Measurements from ENCODE around the gene PTPRG. TPM values are rescaled to one million over a fixed set of nuclear protein-coding genes. Genes with fewer than 3 reads are reported as not detected.
"Not testable (repeated sequence)": the region's sequence is repeated elsewhere in the genome, so short reads cannot be mapped to it uniquely, and the experiment has no call there.

PTPRG gene
- total and polyA plus RNA-seq, 4 donors: 3.6 to 35.6 (median 8.1) TPM

GRCh38 chr3:61816304-61816703, 254.9 kb downstream of the PTPRG start:
- not testable (repeated sequence) for H3K4me1 ChIP-seq (ENCODE audit: control insufficient read depth in 4 of 4, insufficient read depth in 4 of 4, low read length in 3 of 4); H3K9ac ChIP-seq (ENCODE audit: low read depth in 1 of 2, low read length in 2 of 2); H3K36me3 ChIP-seq (ENCODE audit: control insufficient read depth in 4 of 4, insufficient read depth in 3 of 4, low read depth in 1 of 4, low read length in 3 of 4); DNase-seq (ENCODE audit: low spot score); H3K9me3 ChIP-seq (ENCODE audit: control insufficient read depth in 4 of 4, low read length in 3 of 4); H3K4me3 ChIP-seq (ENCODE audit: low read depth in 1 of 3, low read length in 3 of 3); H3K27ac ChIP-seq (ENCODE audit: low read depth in 1 of 2, low read length in 2 of 2); H3K27me3 ChIP-seq (ENCODE audit: control insufficient read depth in 4 of 4, insufficient read depth in 4 of 4, low read length in 3 of 4)
- 51% methylated on average over 5 of the region's 5 CpGs for WGBS
- TF ChIP-seq RAD21 (IDR thresholded peaks at IDR 0.05) (peak in 1 of 2 donors; percentile 5), HNF4A (conservative IDR thresholded peaks at IDR 0.05) (peak in 1 of 2 donors; percentile 33), RXRA (IDR thresholded peaks at IDR 0.05) (peak; percentile 34 to 53)

- 93% methylated on average over 3 of the region's 3 CpGs for WGBS
- Histone ChIP-seq H3K27ac (ENCODE audit: low read depth in 1 of 2, low read length in 2 of 2) (no peak overlapping the region), H3K9ac (ENCODE audit: low read depth in 1 of 2, low read length in 2 of 2) (no peak overlapping the region), H3K9me3 (ENCODE audit: control insufficient read depth in 4 of 4, low read length in 3 of 4) (no peaks in the 10 kb centered on the region), H3K4me3 (ENCODE audit: low read depth in 1 of 3, low read length in 3 of 3) (no peak overlapping the region), H3K27me3 (ENCODE audit: control insufficient read depth in 4 of 4, insufficient read depth in 4 of 4, low read length in 3 of 4) (no peaks in the 10 kb centered on the region), H3K36me3 (ENCODE audit: control insufficient read depth in 4 of 4, insufficient read depth in 3 of 4, low read depth in 1 of 4, low read length in 3 of 4) (no peaks in the 10 kb centered on the region), H3K4me1 (ENCODE audit: control insufficient read depth in 4 of 4, insufficient read depth in 4 of 4, low read length in 3 of 4) (peaks cover 0 to 12% (median 7%) of the 10 kb centered on the region in 4 donors)
- TF ChIP-seq YY1 (IDR thresholded peaks at IDR 0.05): no peak
- TF ChIP-seq EGR1 (IDR thresholded peaks at IDR 0.05; ENCODE audit: low read depth in 2 of 2): no peak
- TF ChIP-seq ZBTB33 (IDR thresholded peaks at IDR 0.05): no peak
- TF ChIP-seq TAF1 (conservative IDR thresholded peaks at IDR 0.05): no peak
- no peak for TF ChIP-seq FOXA1 (IDR thresholded peaks at IDR 0.05)
- TF ChIP-seq RXRA (IDR thresholded peaks at IDR 0.05): no peak
- no peak for TF ChIP-seq ATF3 (IDR thresholded peaks at IDR 0.05)
- no peak for DNase-seq (ENCODE audit: low spot score)
Observed at GRCh38 chr3:61819861-61820260, 258.5 kb downstream of the PTPRG start.

- H3K9ac ChIP-seq (ENCODE audit: low read depth in 1 of 2, low read length in 2 of 2): no peak overlapping the region
- H3K9me3 ChIP-seq (ENCODE audit: control insufficient read depth in 4 of 4, low read length in 3 of 4): no peaks in the 10 kb centered on the region
- WGBS: 77% methylated on average over 6 of the region's 6 CpGs
- H3K4me3 ChIP-seq (ENCODE audit: low read depth in 1 of 3, low read length in 3 of 3): no peak overlapping the region
- no peak overlapping the region for H3K27ac ChIP-seq (ENCODE audit: low read depth in 1 of 2, low read length in 2 of 2)
- H3K27me3 ChIP-seq (ENCODE audit: control insufficient read depth in 4 of 4, insufficient read depth in 4 of 4, low read length in 3 of 4): no peaks in the 10 kb centered on the region
- DNase-seq (ENCODE audit: low spot score): no peak
- no peak for TF ChIP-seq ATF3 (IDR thresholded peaks at IDR 0.05)
- TF ChIP-seq GABPA (IDR thresholded peaks at IDR 0.05 in 1 of 2, conservative IDR thresholded peaks at IDR 0.05 in 1 of 2): no peak
- TF ChIP-seq HNF4G (IDR thresholded peaks at IDR 0.05): no peak
- TF ChIP-seq CTCF (IDR thresholded peaks at IDR 0.05; ENCODE audit: low read depth, low read length, missing input control): no peak
- no peak for TF ChIP-seq SP1 (IDR thresholded peaks at IDR 0.05)
- no peak for TF ChIP-seq YY1 (IDR thresholded peaks at IDR 0.05)
- no peak for TF ChIP-seq EGR1 (IDR thresholded peaks at IDR 0.05; ENCODE audit: low read depth in 2 of 2)
- no peak for TF ChIP-seq JUND (IDR thresholded peaks at IDR 0.05)
- H3K36me3 ChIP-seq (ENCODE audit: control insufficient read depth in 4 of 4, insufficient read depth in 3 of 4, low read depth in 1 of 4, low read length in 3 of 4): no peaks in the 10 kb centered on the region
- peaks cover 0 to 12% (median 7%) of the 10 kb centered on the region in 4 donors for H3K4me1 ChIP-seq (ENCODE audit: control insufficient read depth in 4 of 4, insufficient read depth in 4 of 4, low read length in 3 of 4)
Observed at GRCh38 chr3:61820306-61820992, 259.1 kb downstream of the PTPRG start.

Data from liver (tissue), 9 donors.